ENCODE measurements around the gene TMEM131. TPM values are rescaled to one million over a fixed set of nuclear protein-coding genes. Genes with fewer than 3 reads are reported as not detected.

Gene TMEM131
- total and polyA plus RNA-seq, 12 donors, result 13.7 to 57.5 (median 34.0) TPM

- Histone ChIP-seq H3K36me3 (replicated peaks in 1 of 2) (peaks cover 0 to 29% of the 10 kb centered on the region in 2 donors), H3K4me1 (replicated peaks in 1 of 2) (no peaks in the 10 kb centered on the region), H3K9me3 (replicated peaks in 1 of 3) (no peaks in the 10 kb centered on the region), H3K4me3 (no peak overlapping the region), H3K27ac (no peak overlapping the region), H3K27me3 (no peaks in the 10 kb centered on the region)
- no peak for TF ChIP-seq CTCF (IDR thresholded peaks at IDR 0.05)
- intact Hi-C loops (cut with DNase I), result no loop called here
- no peak for DNase-seq
- 88 to 96% (median 93%) methylated on average over 12 of the region's 12 CpGs for WGBS, 4 donors
These were observed 240.9 kb downstream of the TMEM131 start for GRCh38 chr2:97754690-97755346.

- TF ChIP-seq CTCF (IDR thresholded peaks at IDR 0.05), result no peak
- no peak for TF ChIP-seq POLR2A (IDR thresholded peaks at IDR 0.05)
- H3K4me1 ChIP-seq (replicated peaks in 1 of 2), result no peaks in the 10 kb centered on the region
- WGBS, 4 donors, result 88 to 91% (median 89%) methylated on average over 3 of the region's 3 CpGs
- no peak overlapping the region for H3K27ac ChIP-seq
- H3K36me3 ChIP-seq (replicated peaks in 1 of 2), result peaks cover 0 to 17% of the 10 kb centered on the region in 2 donors
- H3K4me3 ChIP-seq, result no peak overlapping the region
- intact Hi-C loops (cut with DNase I), result no loop called here
- no peaks in the 10 kb centered on the region for H3K27me3 ChIP-seq
- no peak for DNase-seq
- H3K9me3 ChIP-seq (replicated peaks in 1 of 3), result no peaks in the 10 kb centered on the region
These were observed 243.1 kb downstream of the TMEM131 start for GRCh38 chr2:97752342-97753334.

GRCh38 chr2:97751752-97752151 is 244.0 kb downstream of the TMEM131 start:
- TF ChIP-seq POLR2A (IDR thresholded peaks at IDR 0.05), result no peak
- TF ChIP-seq CTCF (IDR thresholded peaks at IDR 0.05), result no peak
- DNase-seq, result no peak
- H3K27ac ChIP-seq, result no peak overlapping the region
- no peaks in the 10 kb centered on the region for H3K4me1 ChIP-seq (replicated peaks in 1 of 2)
- intact Hi-C loops (cut with DNase I), result no loop called here
- H3K36me3 ChIP-seq (replicated peaks in 1 of 2), result peaks cover 0 to 12% of the 10 kb centered on the region in 2 donors
- WGBS, 4 donors, result 59 to 75% (median 69%) methylated on average over 3 of the region's 3 CpGs
- no peaks in the 10 kb centered on the region for H3K9me3 ChIP-seq (replicated peaks in 1 of 3)
- no peak overlapping the region for H3K4me3 ChIP-seq
- no peaks in the 10 kb centered on the region for H3K27me3 ChIP-seq

- 91 to 98% (median 96%) methylated on average over 4 of the region's 4 CpGs for WGBS, 4 donors
These were observed 245.7 kb downstream of the TMEM131 start for GRCh38 chr2:97750017-97750416.

More at GRCh38 chr2:97750017-97750416, 245.7 kb downstream of the TMEM131 start:
- H3K27ac ChIP-seq, result no peak overlapping the region
- TF ChIP-seq CTCF (IDR thresholded peaks at IDR 0.05) (no peak), POLR2A (IDR thresholded peaks at IDR 0.05) (no peak)
- DNase-seq, result no peak
- H3K4me3 ChIP-seq, result no peak overlapping the region
- peaks cover 0 to 4% of the 10 kb centered on the region in 2 donors for H3K36me3 ChIP-seq (replicated peaks in 1 of 2)
- intact Hi-C loops (cut with DNase I), result no loop called here
- no peaks in the 10 kb centered on the region for H3K9me3 ChIP-seq (replicated peaks in 1 of 3)
- H3K27me3 ChIP-seq, result no peaks in the 10 kb centered on the region
- H3K4me1 ChIP-seq (replicated peaks in 1 of 2), result no peaks in the 10 kb centered on the region
